Activated CD4-positive, alpha-beta memory T cell treated with anti-CD3 and anti-CD28 coated beads, Interleukin-2, amount 10 ng/mL, durations not matched to agents 7 days and 5 days (primary cell): Measurements from ENCODE around the gene EIF4EBP2. TPM values are rescaled to one million over a fixed set of nuclear protein-coding genes. Genes with fewer than 3 reads are reported as not detected.
A peak's percentile ranks its signal among the peaks of the same experiment; 100 is the strongest.

Experiments used
- CTCF ChIA-PET: fragments of 350-600 bp; sonication (Branson Sonifier 250); formaldehyde crosslinking; loops from one replicate; lab custom pipeline; 2021; ENCODE audit warnings: antibody characterized with exemption, inconsistent platforms; lab: Charles Lee
- POLR2A ChIA-PET: fragments of 350-600 bp; sonication (Branson Sonifier 250); formaldehyde crosslinking; loops from one replicate; lab custom pipeline; 2021; ENCODE audit warnings: antibody characterized with exemption; lab: Charles Lee
- DNase-seq: peaks from one replicate; pipeline ENCODE4 v3.0.0-alpha.2; 2020
- H3K27ac Mint-ChIP-seq: one replicate; pipeline ENCODE4 v1.8.0; 2021; ENCODE audit warnings: mild to moderate bottlenecking, mixed read lengths
- H3K27me3 Mint-ChIP-seq: one replicate; pipeline ENCODE4 v1.8.0; 2021; ENCODE audit warnings: mixed read lengths
- H3K36me3 Mint-ChIP-seq: one replicate; pipeline ENCODE4 v1.8.0; 2021; ENCODE audit warnings: low read depth, mixed read lengths
- H3K4me1 Mint-ChIP-seq: one replicate; pipeline ENCODE4 v1.8.0; 2021; ENCODE audit warnings: mixed read lengths
- H3K4me3 Mint-ChIP-seq: one replicate; pipeline ENCODE4 v1.8.0; 2021; ENCODE audit warnings: mild to moderate bottlenecking, mixed read lengths
- H3K9me3 Mint-ChIP-seq: one replicate; pipeline ENCODE4 v1.8.0; 2021; ENCODE audit warnings: mixed read lengths
- total RNA-seq, 2 experiments: library from RNA; stranded (reverse); gene quantifications; one replicate each; pipeline ENCODE4 v1.2.3, GENCODE V29; 2021

Gene EIF4EBP2
- total RNA-seq, 2 experiments from 2014 or later: 52.6 to 53.8 TPM

DNA sequence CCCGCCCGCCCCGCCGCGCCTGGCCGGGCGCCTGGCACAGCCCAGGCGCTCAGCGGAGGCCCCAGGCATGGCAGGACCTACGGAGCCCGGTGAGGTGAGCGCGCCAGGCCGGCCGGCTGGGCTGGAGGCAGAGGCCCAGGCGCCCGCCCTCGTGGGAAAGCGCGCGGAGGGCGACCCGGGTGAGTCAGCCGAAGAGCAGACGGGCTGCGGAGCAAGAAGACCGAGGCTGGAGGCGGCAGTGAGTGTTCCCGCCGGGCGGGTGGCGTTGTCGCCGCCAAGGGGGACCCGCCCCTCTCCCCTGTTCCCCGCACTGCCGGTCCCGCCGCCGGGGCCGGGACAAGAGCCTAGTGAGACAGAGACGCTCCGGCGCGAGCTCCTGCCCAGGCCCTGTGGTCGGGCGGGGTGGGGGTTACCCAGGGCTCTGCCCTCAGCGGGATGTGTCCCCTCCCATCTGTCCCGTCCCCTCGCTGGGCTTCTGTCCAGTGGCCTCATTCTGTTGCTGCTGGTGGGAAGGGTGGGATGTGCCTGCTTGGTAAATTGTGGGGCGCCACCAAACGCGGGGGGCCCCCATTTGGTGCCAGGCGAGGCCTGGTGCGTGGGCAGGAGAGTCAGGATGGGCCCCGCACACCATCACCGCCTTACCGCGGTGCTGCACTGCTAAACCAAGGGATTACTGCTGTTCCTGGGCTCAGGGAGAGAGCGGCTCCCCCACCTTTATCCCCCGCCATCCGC is 54.5 kb downstream of the EIF4EBP2 start:
- CTCF ChIA-PET: interaction anchor here (0.9 to 1.1 kb wide), 2 partner anchors 10 to 139 kb away, joined by 3 read pairs; no protein-coding TSS in a partner anchor
- Mint-ChIP-seq H3K27me3 (peaks cover 56% of the 10 kb centered on the region), H3K9me3 (no peaks in the 10 kb centered on the region), H3K4me3 (no peak overlapping the region), H3K27ac (no peak overlapping the region), H3K36me3 (no peaks in the 10 kb centered on the region), H3K4me1 (no peaks in the 10 kb centered on the region)
- no peak for DNase-seq
- POLR2A ChIA-PET: no interaction called here

DNA sequence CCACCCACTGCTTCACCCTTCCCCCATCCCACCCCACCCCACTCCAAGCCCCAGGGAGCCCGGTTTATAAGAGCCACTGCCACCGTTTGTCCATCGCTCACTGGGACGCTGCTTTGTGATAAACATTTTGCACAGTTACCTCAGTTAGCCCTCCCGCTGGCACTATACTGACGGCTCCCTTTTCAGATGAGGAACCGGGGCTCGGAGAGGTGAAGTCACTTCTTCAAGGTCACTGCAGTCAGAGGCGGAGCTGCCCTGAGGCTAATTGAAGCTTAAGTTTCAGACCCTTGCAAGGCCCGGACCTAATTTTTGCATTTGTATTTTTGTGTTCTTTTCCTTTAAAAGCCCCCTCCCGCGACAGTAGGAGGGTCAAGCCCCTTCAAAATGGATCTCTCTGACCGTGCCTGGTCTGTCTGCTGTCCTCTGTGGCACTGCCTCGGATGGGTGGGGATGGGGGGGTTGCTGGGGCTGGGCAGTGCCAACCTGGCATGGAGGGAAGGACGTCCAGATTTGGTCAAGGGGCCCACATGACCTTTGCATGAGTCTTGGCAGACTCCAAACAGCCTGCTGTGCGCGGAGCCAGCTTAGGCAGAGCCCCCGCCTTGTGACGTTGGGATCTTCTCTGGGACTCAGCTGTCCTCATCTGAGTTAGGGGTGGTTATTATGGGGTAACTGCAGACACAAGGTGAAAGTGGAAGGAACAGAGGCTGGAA is 55.3 kb downstream of the EIF4EBP2 start:
- H3K4me3 Mint-ChIP-seq: no peak overlapping the region
- no peak overlapping the region for H3K27ac Mint-ChIP-seq
- no peaks in the 10 kb centered on the region for H3K36me3 Mint-ChIP-seq
- no peak for DNase-seq
- peaks cover 54% of the 10 kb centered on the region for H3K27me3 Mint-ChIP-seq
- CTCF ChIA-PET: interaction anchor here (0.9 to 1.1 kb wide), 2 partner anchors 11 to 140 kb away, joined by 3 read pairs; no protein-coding TSS in a partner anchor
- POLR2A ChIA-PET: no interaction called here
- no peaks in the 10 kb centered on the region for H3K4me1 Mint-ChIP-seq
- H3K9me3 Mint-ChIP-seq: no peaks in the 10 kb centered on the region

DNA sequence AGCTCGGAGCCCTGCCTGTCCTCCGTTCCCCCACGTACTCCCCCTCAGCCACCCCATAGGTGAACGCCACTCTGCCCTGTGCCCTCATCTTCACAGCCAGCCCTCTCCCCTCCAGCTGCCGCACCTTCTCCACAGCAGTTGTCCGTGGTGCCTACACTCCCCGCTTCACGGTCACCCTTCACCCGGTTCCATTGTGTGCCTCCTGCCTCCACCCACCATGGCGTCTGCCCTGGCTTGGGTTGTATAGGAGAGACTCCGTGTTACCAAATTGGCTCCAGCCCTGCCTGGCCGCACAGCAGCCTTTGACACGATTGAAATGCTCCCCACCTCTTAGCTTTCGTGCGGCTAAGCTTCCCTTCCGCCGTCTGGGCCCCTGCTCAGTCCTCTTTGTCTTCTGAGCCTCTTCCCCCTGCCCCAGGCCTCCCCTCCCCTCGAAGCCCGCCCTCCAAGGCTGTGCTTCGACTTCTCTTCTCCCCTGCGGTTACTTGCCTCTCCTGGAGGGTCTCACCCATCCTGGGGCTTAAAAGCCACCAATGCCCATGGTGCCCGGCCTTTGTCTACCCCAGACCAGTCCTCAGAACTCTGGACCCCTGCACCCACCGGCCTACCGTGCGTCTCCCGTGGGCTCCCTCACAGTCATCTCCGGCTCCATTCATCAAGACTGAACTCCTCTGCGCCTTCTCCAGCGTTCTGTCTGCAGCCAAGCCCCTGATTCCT is 56.0 kb downstream of the EIF4EBP2 start:
- no peaks in the 10 kb centered on the region for H3K9me3 Mint-ChIP-seq
- CTCF ChIA-PET: interaction anchor here (0.9 to 1.8 kb wide), 4 partner anchors 20 to 141 kb away, joined by 3 to 9 read pairs (median 4); no protein-coding TSS in a partner anchor
- no peaks in the 10 kb centered on the region for H3K36me3 Mint-ChIP-seq
- no peak overlapping the region for H3K27ac Mint-ChIP-seq
- H3K27me3 Mint-ChIP-seq: peaks cover 54% of the 10 kb centered on the region
- no peaks in the 10 kb centered on the region for H3K4me1 Mint-ChIP-seq
- DNase-seq: no peak
- POLR2A ChIA-PET: no interaction called here
- no peak overlapping the region for H3K4me3 Mint-ChIP-seq

DNA sequence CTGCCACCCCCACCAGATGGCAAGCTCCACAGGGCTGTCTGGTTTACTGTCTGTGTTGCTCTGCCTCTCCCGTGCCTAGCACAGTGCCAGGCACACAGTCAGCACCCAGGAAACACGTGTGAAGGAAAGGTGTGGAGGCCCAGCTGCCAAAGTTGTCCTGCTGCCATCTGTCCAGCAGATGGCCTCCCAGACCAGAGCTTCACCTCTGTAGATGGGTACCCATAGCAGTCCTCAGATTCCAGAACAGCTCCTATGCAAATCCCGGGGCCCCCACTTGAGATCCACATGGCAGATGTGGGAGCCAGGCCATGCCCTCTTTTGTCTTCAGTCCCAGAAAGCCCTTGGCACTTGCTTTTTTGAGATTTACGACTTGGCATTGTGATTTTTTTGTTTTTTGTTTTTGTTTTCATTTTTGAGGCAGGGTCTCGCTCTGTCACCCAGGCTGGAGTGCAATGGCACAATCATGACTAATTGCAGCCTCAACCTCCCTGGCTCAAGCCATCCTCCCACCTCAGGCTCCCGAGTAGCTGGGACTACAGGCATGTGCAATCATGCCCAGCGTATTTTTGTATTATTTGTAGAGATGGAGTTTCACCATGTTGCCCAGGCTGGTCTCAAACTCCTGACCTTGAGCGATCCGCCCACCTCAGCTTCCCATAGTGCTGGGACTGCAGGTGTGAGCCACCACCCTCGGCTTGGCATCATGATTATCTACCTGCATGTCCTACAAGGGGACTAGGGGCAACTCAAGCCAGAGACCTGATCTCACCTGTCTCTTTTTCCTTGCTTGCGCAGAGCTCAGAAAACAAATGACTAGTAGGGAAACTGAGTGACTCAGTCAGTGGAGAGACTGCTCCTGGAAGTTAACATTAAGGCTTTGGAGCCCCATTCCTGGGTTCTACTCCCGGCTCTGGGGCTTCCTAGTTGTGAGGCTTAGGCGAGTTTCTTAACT is 57.7 kb downstream of the EIF4EBP2 start:
- CTCF ChIA-PET: interaction anchor here (0.7 to 2.0 kb wide), 23 partner anchors 9 to 416 kb away, joined by 3 to 12 read pairs (median 5); partner anchors contain the start of gene EIF4EBP2
- Mint-ChIP-seq H3K27me3 (peaks cover 41% of the 10 kb centered on the region), H3K4me3 (no peak overlapping the region), H3K9me3 (no peaks in the 10 kb centered on the region), H3K36me3 (no peaks in the 10 kb centered on the region), H3K4me1 (no peaks in the 10 kb centered on the region), H3K27ac (no peak overlapping the region)
- POLR2A ChIA-PET: interaction anchor here (1.1 to 1.4 kb wide), 2 partner anchors 72 to 115 kb away, joined by 3 read pairs; no protein-coding TSS in a partner anchor
- peak; percentile 53 for DNase-seq

DNA sequence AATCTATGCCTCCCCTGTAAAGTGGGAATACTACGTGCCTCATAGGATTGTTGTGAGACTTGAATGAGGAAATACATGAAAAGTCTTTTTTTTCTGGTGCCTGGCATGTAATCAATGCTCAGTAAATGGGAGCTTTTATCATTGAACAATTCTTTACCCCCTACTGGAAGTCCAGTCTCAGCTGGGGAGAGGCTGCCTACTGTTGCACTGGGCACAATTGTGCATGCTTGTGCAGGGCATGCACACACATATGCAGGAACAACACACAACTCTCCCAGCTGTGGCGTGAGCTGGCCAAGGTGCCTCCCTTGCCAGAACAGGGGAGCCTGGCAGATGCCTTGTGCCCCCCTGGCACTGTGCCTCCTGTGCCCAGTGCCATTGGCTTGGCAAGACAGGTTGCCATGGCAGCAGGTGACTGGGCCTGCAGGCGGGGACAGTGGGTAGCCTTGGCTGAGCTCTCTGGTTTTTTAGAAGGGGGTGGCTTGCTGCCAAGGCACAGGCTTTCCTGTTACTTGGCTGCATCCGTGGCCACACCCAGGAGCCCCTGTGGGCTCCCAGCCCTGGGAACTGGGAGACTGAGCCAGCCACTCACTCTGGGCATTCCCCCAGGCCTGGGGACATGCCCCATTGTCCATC is 58.5 kb downstream of the EIF4EBP2 start:
- DNase-seq: no peak
- Mint-ChIP-seq H3K27ac (no peak overlapping the region), H3K4me3 (no peak overlapping the region), H3K9me3 (no peaks in the 10 kb centered on the region), H3K36me3 (no peaks in the 10 kb centered on the region), H3K27me3 (peaks cover 35% of the 10 kb centered on the region), H3K4me1 (no peaks in the 10 kb centered on the region)
- ChIA-PET CTCF (interaction anchor here (1.2 to 2.0 kb wide), 9 partner anchors 10 to 241 kb away, joined by 3 to 9 read pairs (median 7); no protein-coding TSS in a partner anchor), POLR2A (interaction anchor here (1.1 kb wide), 1 partner anchor 71 kb away, joined by 3 read pairs; no protein-coding TSS in a partner anchor)

DNA sequence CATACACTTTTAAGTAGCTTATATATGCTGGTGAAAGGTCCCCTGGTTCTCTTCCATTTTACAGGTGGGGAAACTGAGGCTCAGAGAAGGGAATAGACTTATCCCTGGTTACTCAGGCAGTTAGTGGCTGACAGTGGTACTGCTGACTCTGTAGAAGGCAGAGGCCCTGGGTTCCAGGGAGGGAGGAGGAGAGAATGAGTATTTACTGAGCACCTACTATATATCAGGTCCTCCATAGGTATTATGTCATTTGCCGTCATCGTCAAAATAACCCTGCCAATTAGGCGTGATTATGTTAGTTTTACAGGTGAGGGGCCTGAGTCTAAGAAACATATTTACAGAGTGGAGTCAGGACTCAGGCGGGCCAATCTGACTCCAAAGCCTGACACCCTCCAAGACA is 61.3 kb downstream of the EIF4EBP2 start:
- POLR2A ChIA-PET: interaction anchor here (1.6 kb wide), 1 partner anchor 60 kb away, joined by 4 read pairs; no protein-coding TSS in a partner anchor
- Mint-ChIP-seq H3K4me1 (no peaks in the 10 kb centered on the region), H3K27ac (no peak overlapping the region), H3K27me3 (peaks cover 18% of the 10 kb centered on the region), H3K4me3 (no peak overlapping the region), H3K9me3 (no peaks in the 10 kb centered on the region), H3K36me3 (no peaks in the 10 kb centered on the region)
- CTCF ChIA-PET: interaction anchor here (1.1 kb wide), 1 partner anchor 20 kb away, joined by 3 read pairs; no protein-coding TSS in a partner anchor
- DNase-seq: no peak

DNA sequence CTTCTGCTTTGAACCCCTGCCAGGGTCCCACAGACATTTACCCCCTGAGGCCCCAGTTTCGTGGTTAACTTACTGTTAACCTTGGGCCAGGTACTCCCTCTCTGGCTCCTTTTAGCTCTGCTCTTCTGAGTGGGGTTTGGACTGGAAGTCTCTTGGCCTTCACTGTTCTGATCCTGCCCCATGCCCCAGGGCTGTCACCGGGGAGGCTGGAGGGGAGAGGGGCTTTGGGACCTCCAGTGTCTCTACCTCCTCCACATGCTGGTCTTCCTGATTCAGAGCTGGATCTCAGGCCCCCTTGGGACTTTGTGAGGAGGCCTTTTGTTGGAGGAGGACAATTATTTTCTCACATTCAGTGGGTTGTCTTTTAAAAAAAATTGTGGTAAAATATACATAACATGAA is 61.9 kb downstream of the EIF4EBP2 start:
- Mint-ChIP-seq H3K27ac (no peak overlapping the region), H3K36me3 (no peaks in the 10 kb centered on the region), H3K4me3 (no peak overlapping the region), H3K9me3 (no peaks in the 10 kb centered on the region), H3K27me3 (peaks cover 14% of the 10 kb centered on the region), H3K4me1 (no peaks in the 10 kb centered on the region)
- ChIA-PET POLR2A (interaction anchor here (1.6 kb wide), 1 partner anchor 61 kb away, joined by 4 read pairs; no protein-coding TSS in a partner anchor), CTCF (interaction anchor here (1.1 kb wide), 1 partner anchor 20 kb away, joined by 3 read pairs; no protein-coding TSS in a partner anchor)
- no peak for DNase-seq

DNA sequence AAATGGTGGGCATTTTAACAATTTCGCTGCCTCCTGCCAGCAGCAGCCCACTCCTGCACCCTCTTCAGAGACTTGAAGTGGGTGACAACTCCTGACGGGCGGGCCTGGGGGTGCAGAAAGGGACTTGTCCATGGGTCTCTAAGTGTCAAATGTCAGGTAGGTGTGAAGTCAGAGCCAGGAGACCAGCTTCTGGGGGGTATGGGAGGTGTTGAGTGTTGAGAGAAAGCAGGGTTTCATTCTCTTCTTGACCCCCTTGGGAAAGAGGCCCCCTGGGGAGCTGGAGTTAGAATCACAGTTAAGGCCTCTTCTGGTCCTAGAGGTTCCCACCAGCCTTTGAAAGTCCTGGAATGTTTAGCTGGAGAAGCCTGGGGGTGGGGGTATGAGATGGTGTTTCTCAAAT is 63.0 kb downstream of the EIF4EBP2 start:
- POLR2A ChIA-PET: no interaction called here
- Mint-ChIP-seq H3K27me3 (peaks cover 12% of the 10 kb centered on the region), H3K9me3 (no peaks in the 10 kb centered on the region), H3K36me3 (no peaks in the 10 kb centered on the region), H3K4me1 (no peaks in the 10 kb centered on the region), H3K27ac (no peak overlapping the region), H3K4me3 (no peak overlapping the region)
- no peak for DNase-seq
- CTCF ChIA-PET: no interaction called here

DNA sequence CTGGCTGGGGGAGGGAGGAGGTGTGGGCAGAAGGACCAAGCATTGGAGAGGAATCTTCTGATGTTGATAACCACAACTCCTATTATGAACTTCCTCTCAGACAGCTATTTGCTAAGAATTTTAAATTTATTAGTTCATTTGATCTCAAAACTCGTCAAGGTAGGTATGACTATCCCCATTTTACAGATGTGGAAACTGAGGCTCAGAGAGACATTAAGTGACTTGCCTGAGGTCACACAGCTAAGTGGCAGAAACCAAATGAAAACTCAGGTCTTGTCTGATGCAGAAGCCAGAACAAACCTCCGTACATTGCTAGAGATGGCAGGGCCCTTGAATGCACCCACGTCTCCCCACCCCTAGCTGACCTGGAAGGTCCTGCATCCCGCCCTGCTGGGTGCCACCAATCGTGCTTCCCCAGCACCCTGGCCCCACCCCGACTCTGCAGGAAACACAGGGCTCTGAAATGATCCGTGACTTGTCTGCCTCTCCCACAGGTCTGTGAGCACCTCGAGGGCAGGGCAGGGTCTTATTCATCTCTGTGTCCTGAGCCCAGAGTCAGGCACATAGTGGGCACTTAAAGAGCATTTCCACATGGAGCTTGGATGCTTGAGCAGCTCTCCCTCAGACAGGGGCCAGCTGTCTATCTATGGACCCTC is 69.0 kb downstream of the EIF4EBP2 start:
- POLR2A ChIA-PET: no interaction called here
- no peak overlapping the region for H3K27ac Mint-ChIP-seq
- H3K36me3 Mint-ChIP-seq: no peaks in the 10 kb centered on the region
- DNase-seq: no peak
- H3K27me3 Mint-ChIP-seq: peaks cover 56% of the 10 kb centered on the region
- H3K4me3 Mint-ChIP-seq: no peak overlapping the region
- H3K9me3 Mint-ChIP-seq: no peaks in the 10 kb centered on the region
- peaks cover 13% of the 10 kb centered on the region for H3K4me1 Mint-ChIP-seq
- CTCF ChIA-PET: no interaction called here

DNA sequence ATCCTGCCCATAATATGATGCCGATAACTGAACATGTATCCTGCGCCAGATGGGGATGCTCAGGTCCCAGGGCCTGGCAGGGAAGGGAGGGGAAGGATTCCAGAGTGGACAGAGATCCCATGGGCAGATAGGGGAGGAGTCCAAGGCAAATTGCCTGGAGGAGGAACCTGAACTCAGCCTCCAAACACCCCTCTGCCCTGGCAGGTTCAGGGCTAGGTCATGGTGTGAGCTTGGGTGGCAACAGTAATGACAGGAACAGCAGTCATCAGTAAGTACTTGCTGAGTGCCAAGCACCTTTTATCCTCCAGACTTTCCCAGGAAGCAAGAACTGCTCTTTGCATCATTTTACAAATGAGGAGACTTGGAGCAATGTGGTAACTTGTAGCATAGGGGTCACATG is 70.8 kb downstream of the EIF4EBP2 start:
- POLR2A ChIA-PET: interaction anchor here (1.1 to 1.6 kb wide), 2 partner anchors 11 to 304 kb away, joined by 3 to 4 read pairs; no protein-coding TSS in a partner anchor
- no peak for DNase-seq
- Mint-ChIP-seq H3K4me3 (no peak overlapping the region), H3K36me3 (no peaks in the 10 kb centered on the region), H3K27ac (no peak overlapping the region), H3K4me1 (peaks cover 23% of the 10 kb centered on the region), H3K27me3 (peaks cover 63% of the 10 kb centered on the region), H3K9me3 (no peaks in the 10 kb centered on the region)
- CTCF ChIA-PET: interaction anchor here (1.7 kb wide), 1 partner anchor 13 kb away, joined by 4 read pairs; no protein-coding TSS in a partner anchor

DNA sequence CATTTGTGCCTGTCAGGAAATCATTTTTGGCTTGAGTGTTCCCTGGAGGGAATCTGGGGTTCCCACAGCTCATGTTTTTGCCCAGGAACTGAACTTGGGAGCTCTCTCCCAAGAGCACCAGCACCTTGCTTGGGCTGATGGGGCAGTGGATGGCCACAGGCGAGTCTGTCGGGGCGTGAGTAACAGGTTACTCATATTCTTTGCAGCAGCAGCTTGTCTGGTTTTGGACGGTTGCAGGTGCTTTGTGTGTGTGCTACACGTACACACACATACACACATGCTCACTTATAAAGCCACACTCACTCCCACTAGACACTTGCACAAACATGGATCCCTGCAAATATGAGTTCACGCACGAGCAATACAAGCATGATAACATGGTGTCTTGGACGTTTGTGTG is 71.7 kb downstream of the EIF4EBP2 start:
- CTCF ChIA-PET: interaction anchor here (1.7 kb wide), 1 partner anchor 14 kb away, joined by 4 read pairs; no protein-coding TSS in a partner anchor
- peaks cover 32% of the 10 kb centered on the region for H3K4me1 Mint-ChIP-seq
- H3K4me3 Mint-ChIP-seq: no peak overlapping the region
- POLR2A ChIA-PET: interaction anchor here (1.6 kb wide), 1 partner anchor 305 kb away, joined by 4 read pairs; no protein-coding TSS in a partner anchor
- DNase-seq: no peak
- H3K27ac Mint-ChIP-seq: no peak overlapping the region
- H3K36me3 Mint-ChIP-seq: no peaks in the 10 kb centered on the region
- peaks cover 66% of the 10 kb centered on the region for H3K27me3 Mint-ChIP-seq
- H3K9me3 Mint-ChIP-seq: no peaks in the 10 kb centered on the region
